ENCODE results near the gene SLC22A12. TPM values are rescaled to one million over a fixed set of nuclear protein-coding genes. Genes with fewer than 3 reads are reported as not detected.

SLC22A12 gene
- total and polyA plus RNA-seq, 2 of the 8 experiments (the other 6 are each of a cell fraction or from before 2014, with no cell fraction given), result not detected

GRCh38 chr11:64598106-64598796, 7.2 kb downstream of the SLC22A12 start (continued):
- TF ChIP-seq, protein P1, sequence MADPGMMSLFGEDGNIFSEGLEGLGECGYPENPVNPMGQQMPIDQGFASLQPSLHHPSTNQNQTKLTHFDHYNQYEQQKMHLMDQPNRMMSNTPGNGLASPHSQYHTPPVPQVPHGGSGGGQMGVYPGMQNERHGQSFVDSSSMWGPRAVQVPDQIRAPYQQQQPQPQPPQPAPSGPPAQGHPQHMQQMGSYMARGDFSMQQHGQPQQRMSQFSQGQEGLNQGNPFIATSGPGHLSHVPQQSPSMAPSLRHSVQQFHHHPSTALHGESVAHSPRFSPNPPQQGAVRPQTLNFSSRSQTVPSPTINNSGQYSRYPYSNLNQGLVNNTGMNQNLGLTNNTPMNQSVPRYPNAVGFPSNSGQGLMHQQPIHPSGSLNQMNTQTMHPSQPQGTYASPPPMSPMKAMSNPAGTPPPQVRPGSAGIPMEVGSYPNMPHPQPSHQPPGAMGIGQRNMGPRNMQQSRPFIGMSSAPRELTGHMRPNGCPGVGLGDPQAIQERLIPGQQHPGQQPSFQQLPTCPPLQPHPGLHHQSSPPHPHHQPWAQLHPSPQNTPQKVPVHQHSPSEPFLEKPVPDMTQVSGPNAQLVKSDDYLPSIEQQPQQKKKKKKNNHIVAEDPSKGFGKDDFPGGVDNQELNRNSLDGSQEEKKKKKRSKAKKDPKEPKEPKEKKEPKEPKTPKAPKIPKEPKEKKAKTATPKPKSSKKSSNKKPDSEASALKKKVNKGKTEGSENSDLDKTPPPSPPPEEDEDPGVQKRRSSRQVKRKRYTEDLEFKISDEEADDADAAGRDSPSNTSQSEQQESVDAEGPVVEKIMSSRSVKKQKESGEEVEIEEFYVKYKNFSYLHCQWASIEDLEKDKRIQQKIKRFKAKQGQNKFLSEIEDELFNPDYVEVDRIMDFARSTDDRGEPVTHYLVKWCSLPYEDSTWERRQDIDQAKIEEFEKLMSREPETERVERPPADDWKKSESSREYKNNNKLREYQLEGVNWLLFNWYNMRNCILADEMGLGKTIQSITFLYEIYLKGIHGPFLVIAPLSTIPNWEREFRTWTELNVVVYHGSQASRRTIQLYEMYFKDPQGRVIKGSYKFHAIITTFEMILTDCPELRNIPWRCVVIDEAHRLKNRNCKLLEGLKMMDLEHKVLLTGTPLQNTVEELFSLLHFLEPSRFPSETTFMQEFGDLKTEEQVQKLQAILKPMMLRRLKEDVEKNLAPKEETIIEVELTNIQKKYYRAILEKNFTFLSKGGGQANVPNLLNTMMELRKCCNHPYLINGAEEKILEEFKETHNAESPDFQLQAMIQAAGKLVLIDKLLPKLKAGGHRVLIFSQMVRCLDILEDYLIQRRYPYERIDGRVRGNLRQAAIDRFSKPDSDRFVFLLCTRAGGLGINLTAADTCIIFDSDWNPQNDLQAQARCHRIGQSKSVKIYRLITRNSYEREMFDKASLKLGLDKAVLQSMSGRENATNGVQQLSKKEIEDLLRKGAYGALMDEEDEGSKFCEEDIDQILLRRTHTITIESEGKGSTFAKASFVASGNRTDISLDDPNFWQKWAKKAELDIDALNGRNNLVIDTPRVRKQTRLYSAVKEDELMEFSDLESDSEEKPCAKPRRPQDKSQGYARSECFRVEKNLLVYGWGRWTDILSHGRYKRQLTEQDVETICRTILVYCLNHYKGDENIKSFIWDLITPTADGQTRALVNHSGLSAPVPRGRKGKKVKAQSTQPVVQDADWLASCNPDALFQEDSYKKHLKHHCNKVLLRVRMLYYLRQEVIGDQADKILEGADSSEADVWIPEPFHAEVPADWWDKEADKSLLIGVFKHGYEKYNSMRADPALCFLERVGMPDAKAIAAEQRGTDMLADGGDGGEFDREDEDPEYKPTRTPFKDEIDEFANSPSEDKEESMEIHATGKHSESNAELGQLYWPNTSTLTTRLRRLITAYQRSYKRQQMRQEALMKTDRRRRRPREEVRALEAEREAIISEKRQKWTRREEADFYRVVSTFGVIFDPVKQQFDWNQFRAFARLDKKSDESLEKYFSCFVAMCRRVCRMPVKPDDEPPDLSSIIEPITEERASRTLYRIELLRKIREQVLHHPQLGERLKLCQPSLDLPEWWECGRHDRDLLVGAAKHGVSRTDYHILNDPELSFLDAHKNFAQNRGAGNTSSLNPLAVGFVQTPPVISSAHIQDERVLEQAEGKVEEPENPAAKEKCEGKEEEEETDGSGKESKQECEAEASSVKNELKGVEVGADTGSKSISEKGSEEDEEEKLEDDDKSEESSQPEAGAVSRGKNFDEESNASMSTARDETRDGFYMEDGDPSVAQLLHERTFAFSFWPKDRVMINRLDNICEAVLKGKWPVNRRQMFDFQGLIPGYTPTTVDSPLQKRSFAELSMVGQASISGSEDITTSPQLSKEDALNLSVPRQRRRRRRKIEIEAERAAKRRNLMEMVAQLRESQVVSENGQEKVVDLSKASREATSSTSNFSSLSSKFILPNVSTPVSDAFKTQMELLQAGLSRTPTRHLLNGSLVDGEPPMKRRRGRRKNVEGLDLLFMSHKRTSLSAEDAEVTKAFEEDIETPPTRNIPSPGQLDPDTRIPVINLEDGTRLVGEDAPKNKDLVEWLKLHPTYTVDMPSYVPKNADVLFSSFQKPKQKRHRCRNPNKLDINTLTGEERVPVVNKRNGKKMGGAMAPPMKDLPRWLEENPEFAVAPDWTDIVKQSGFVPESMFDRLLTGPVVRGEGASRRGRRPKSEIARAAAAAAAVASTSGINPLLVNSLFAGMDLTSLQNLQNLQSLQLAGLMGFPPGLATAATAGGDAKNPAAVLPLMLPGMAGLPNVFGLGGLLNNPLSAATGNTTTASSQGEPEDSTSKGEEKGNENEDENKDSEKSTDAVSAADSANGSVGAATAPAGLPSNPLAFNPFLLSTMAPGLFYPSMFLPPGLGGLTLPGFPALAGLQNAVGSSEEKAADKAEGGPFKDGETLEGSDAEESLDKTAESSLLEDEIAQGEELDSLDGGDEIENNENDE (IDR thresholded peaks at IDR 0.05; ENCODE audit: insufficient replicate concordance, low read length), result no peak
- TF ChIP-seq EZH2 (IDR thresholded peaks at IDR 0.05; ENCODE audit: low read depth, low read length, severe bottlenecking) (no peak), TCF12 (IDR thresholded peaks at IDR 0.05; ENCODE audit: low read depth, low read length) (no peak), CHD1 (IDR thresholded peaks at IDR 0.05; ENCODE audit: low read depth, low read length) (no peak), CEBPB (IDR thresholded peaks at IDR 0.05; ENCODE audit: low read depth, low read length) (no peak), SP2 (IDR thresholded peaks at IDR 0.05; ENCODE audit: low read length) (no peak), ASH2L (IDR thresholded peaks at IDR 0.05; ENCODE audit: low read length) (no peak), TEAD4 (IDR thresholded peaks at IDR 0.05; ENCODE audit: low read depth, low read length) (no peak), RAD21 (IDR thresholded peaks at IDR 0.05 in 1 of 2, conservative IDR thresholded peaks at IDR 0.05 in 1 of 2; ENCODE audit: low read depth in 2 of 2, low read length in 2 of 2) (no peak)
- TF ChIP-seq, protein P2, sequence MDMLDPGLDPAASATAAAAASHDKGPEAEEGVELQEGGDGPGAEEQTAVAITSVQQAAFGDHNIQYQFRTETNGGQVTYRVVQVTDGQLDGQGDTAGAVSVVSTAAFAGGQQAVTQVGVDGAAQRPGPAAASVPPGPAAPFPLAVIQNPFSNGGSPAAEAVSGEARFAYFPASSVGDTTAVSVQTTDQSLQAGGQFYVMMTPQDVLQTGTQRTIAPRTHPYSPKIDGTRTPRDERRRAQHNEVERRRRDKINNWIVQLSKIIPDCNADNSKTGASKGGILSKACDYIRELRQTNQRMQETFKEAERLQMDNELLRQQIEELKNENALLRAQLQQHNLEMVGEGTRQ (IDR thresholded peaks at IDR 0.05; ENCODE audit: low read length), result no peak

Measured in H1 (cell line).